Activated B cell treated with CpG ODN at 0.5 μM for 24 hours (primary cell): Measurements from ENCODE around the gene PCSK4. TPM values are rescaled to one million over a fixed set of nuclear protein-coding genes. Genes with fewer than 3 reads are reported as not detected.

Source experiments
- ATAC-seq: fragments of 200-7000 bp; cut with Tn5 transposase; one replicate; pipeline ENCODE4 v1.10.0; 2021; ENCODE audit warnings: low read depth, mild to moderate bottlenecking, moderate library complexity
- CTCF ChIA-PET: fragments of 350-600 bp; sonication (Branson Sonifier 250); formaldehyde crosslinking; loops from one replicate; lab custom pipeline; 2021; ENCODE audit warnings: antibody characterized with exemption; lab: Charles Lee
- POLR2A ChIA-PET: fragments of 350-600 bp; sonication (Branson Sonifier 250); formaldehyde crosslinking; loops from one replicate; lab custom pipeline; 2021; ENCODE audit warnings: antibody characterized with exemption; lab: Charles Lee
- DNase-seq: peaks from one replicate; pipeline ENCODE4 v3.0.0; 2022
- H3K27ac Mint-ChIP-seq: one replicate; pipeline ENCODE4 v1.8.0; 2020; ENCODE audit warnings: mixed read lengths
- H3K27me3 Mint-ChIP-seq: one replicate; pipeline ENCODE4 v1.8.0; 2021; ENCODE audit warnings: mixed read lengths
- H3K36me3 Mint-ChIP-seq: one replicate; pipeline ENCODE4 v1.8.0; 2021; ENCODE audit warnings: low read depth, mixed read lengths
- H3K4me1 Mint-ChIP-seq: one replicate; pipeline ENCODE4 v1.8.0; 2021; ENCODE audit warnings: mixed read lengths
- H3K4me3 Mint-ChIP-seq: one replicate; pipeline ENCODE4 v1.8.0; 2020; ENCODE audit warnings: mild to moderate bottlenecking, mixed read lengths
- H3K9me3 Mint-ChIP-seq: one replicate; pipeline ENCODE4 v1.8.0; 2020; ENCODE audit warnings: mixed read lengths
- CTCF ChIP-seq: fragments of 200-600 bp; IDR thresholded peaks from one replicate; pipeline ENCODE4 v1.8.0; 2022; ENCODE audit warnings: antibody characterized with exemption, mild to moderate bottlenecking
- intact Hi-C: fragments of 100-400 bp; cut with micrococcal nuclease; formaldehyde crosslinking; loops from one replicate; pipeline ENCODE4 v1.15.1; 2024
- total RNA-seq: library from RNA; stranded (reverse); gene quantifications from 2 replicates; pipeline ENCODE4 v1.2.3, GENCODE V29; 2022

The PCSK4 gene
- total RNA-seq, 1 donor from 2014 or later, result 1.3 TPM

GRCh38 chr19:1511318-1512317, 21.5 kb upstream of the PCSK4 start:
- POLR2A ChIA-PET, result no interaction called here
- ATAC-seq (no peak), DNase-seq (no peak)
- no peak for TF ChIP-seq CTCF
- intact Hi-C loops, result loop anchor here (2.0 kb wide), 2 partner anchors 41 to 73 kb away; partner anchors contain the start of gene RPS15
- Mint-ChIP-seq H3K27me3 (peaks cover 35% of the 10 kb centered on the region), H3K27ac (peak overlapping the region; percentile 46), H3K4me3 (no peak overlapping the region), H3K36me3 (no peaks in the 10 kb centered on the region), H3K4me1 (peaks cover 12% of the 10 kb centered on the region), H3K9me3 (no peaks in the 10 kb centered on the region)
- CTCF ChIA-PET, result no interaction called here

- Mint-ChIP-seq H3K9me3 (no peaks in the 10 kb centered on the region), H3K4me1 (peaks cover 14% of the 10 kb centered on the region), H3K27ac (no peak overlapping the region), H3K36me3 (no peaks in the 10 kb centered on the region), H3K27me3 (peaks cover 33% of the 10 kb centered on the region), H3K4me3 (no peak overlapping the region)
- ATAC-seq, result no peak
- intact Hi-C loops, result no loop called here
- ChIA-PET CTCF (no interaction called here), POLR2A (no interaction called here)
- DNase-seq, result no peak
- TF ChIP-seq CTCF, result no peak
These were observed 20.7 kb upstream of the PCSK4 start for GRCh38 chr19:1510807-1511206.

- Mint-ChIP-seq H3K27ac (no peak overlapping the region), H3K27me3 (peaks cover 33% of the 10 kb centered on the region), H3K9me3 (no peaks in the 10 kb centered on the region), H3K4me3 (no peak overlapping the region), H3K4me1 (peaks cover 14% of the 10 kb centered on the region), H3K36me3 (no peaks in the 10 kb centered on the region)
- TF ChIP-seq CTCF, result no peak
- ATAC-seq (no peak), DNase-seq (no peak)
- POLR2A ChIA-PET, result no interaction called here
- intact Hi-C loops, result no loop called here
- CTCF ChIA-PET, result no interaction called here
These were observed 20.3 kb upstream of the PCSK4 start for GRCh38 chr19:1510442-1510806.

- TF ChIP-seq CTCF, result no peak
- Mint-ChIP-seq H3K36me3 (no peaks in the 10 kb centered on the region), H3K9me3 (no peaks in the 10 kb centered on the region), H3K4me1 (peaks cover 14% of the 10 kb centered on the region), H3K27ac (no peak overlapping the region), H3K4me3 (no peak overlapping the region), H3K27me3 (peaks cover 36% of the 10 kb centered on the region)
- intact Hi-C loops, result no loop called here
- no peak for ATAC-seq
- ChIA-PET CTCF (no interaction called here), POLR2A (no interaction called here)
- no peak for DNase-seq
These were observed 19.7 kb upstream of the PCSK4 start for GRCh38 chr19:1509602-1510441.

GRCh38 chr19:1508507-1508856, 18.3 kb upstream of the PCSK4 start:
- peak overlapping the region; percentile 36 for H3K4me3 Mint-ChIP-seq
- intact Hi-C loops, result loop anchor here (1.0 kb wide), 1 partner anchor 29 kb away; the partner anchor contains the start of gene C19orf25
- no peak for DNase-seq
- no peak overlapping the region for H3K27ac Mint-ChIP-seq
- TF ChIP-seq CTCF, result no peak
- H3K9me3 Mint-ChIP-seq, result no peaks in the 10 kb centered on the region
- ATAC-seq, result no peak
- H3K4me1 Mint-ChIP-seq, result peaks cover 14% of the 10 kb centered on the region
- ChIA-PET POLR2A (interaction anchor here (0.7 kb wide), 1 partner anchor 125 kb away, joined by 3 read pairs; no protein-coding TSS in a partner anchor), CTCF (no interaction called here)
- no peaks in the 10 kb centered on the region for H3K36me3 Mint-ChIP-seq
- peaks cover 37% of the 10 kb centered on the region for H3K27me3 Mint-ChIP-seq
